Lower leg skin (tissue), 4 donors: ENCODE measurements around the gene MGA. TPM values are rescaled to one million over a fixed set of nuclear protein-coding genes. Genes with fewer than 3 reads are reported as not detected.

Experiments
- DNase-seq, 2 donors: peaks; one replicate each; pipeline ENCODE4 v3.0.0-alpha.2; 2019; ENCODE audit warnings: low spot score in 2 of 2
- H3K4me3 ChIP-seq: fragments of 200-600 bp; sonication (generic); 2 replicates; pipeline ENCODE4 v1.5.1; 2017; ENCODE audit warnings: mild to moderate bottlenecking, low read depth; ENCODE audit not compliant: poor library complexity, severe bottlenecking
- CTCF ChIP-seq, 3 donors: fragments of 450-650 bp; IDR thresholded peaks; one replicate each; pipeline ENCODE4 v1.5.1; 2016; ENCODE audit warnings: antibody characterized with exemption in 3 of 3, mild to moderate bottlenecking in 3 of 3, moderate library complexity in 2 of 3
- POLR2A ChIP-seq, 2 donors: fragments of 450-650 bp; IDR thresholded peaks; one replicate each; pipeline ENCODE4 v1.6.1; 2016 to 2017; ENCODE audit warnings: antibody characterized with exemption in 2 of 2, mild to moderate bottlenecking in 1 of 2, moderate library complexity in 1 of 2
- WGBS, 2 donors: methylation state at CpG; one replicate each; pipeline ENCODE4 v1.1.5; 2018; 5-methylcytosine and 5-hydroxymethylcytosine counted together
- intact Hi-C: fragments of 100-400 bp; cut with DNase I; formaldehyde crosslinking; loops from one replicate; pipeline ENCODE4 v1.15.0; 2023; ENCODE audit warnings: low total_unique reads
- microRNA counts, 2 donors: library from miRNA; unstranded; fragments of <30 nt; microRNA quantifications; one replicate each; lab custom pipeline; 2016
- microRNA-seq, 2 donors: library from miRNA; unstranded; fragments of <30 nt; microRNA quantifications; one replicate each; pipeline ENCODE4, GENCODE V29; 2016; ENCODE audit warnings: borderline replicate concordance in 2 of 2, borderline number of aligned reads in 1 of 2
- total RNA-seq, 4 donors: library from RNA; depleted of rRNA; stranded (reverse); fragments of >200 nt; gene quantifications; one replicate each; pipeline ENCODE4 v1.1.0, GENCODE V29; 2016

The MGA gene
- total RNA-seq, 4 donors from 2014 or later: 17.2 to 24.1 (median 20.7) TPM

GRCh38 chr15:41817781-41818180, 157.6 kb downstream of the MGA start:
- DNase-seq: no peak
- TF ChIP-seq CTCF (IDR thresholded peaks at IDR 0.05): no peak
- no peak for TF ChIP-seq POLR2A (IDR thresholded peaks at IDR 0.05)
- intact Hi-C loops: no loop called here
- H3K4me3 ChIP-seq: no peak overlapping the region
- 86 to 89% methylated on average over 6 of the region's 6 CpGs for WGBS, 2 donors

GRCh38 chr15:41819455-41820050, 159.3 kb downstream of the MGA start:
- no peak overlapping the region for H3K4me3 ChIP-seq
- no peak for DNase-seq
- intact Hi-C loops: no loop called here
- no peak for TF ChIP-seq POLR2A (IDR thresholded peaks at IDR 0.05)
- no peak for TF ChIP-seq CTCF (IDR thresholded peaks at IDR 0.05)
- 83 to 92% methylated on average over 8 to 9 of the region's 9 CpGs for whole genome bisulfite sequencing, 2 donors

- no peak for DNase-seq
- TF ChIP-seq POLR2A (IDR thresholded peaks at IDR 0.05) (no peak), CTCF (IDR thresholded peaks at IDR 0.05) (no peak)
- intact Hi-C loops: no loop called here
- H3K4me3 ChIP-seq: no peak overlapping the region
- WGBS, 2 donors: 66 to 70% methylated on average over 4 to 6 of the region's 6 CpGs
Measured at GRCh38 chr15:41820791-41821423, 160.7 kb downstream of the MGA start.

GRCh38 chr15:41821831-41822230, 161.6 kb downstream of the MGA start:
- TF ChIP-seq CTCF (IDR thresholded peaks at IDR 0.05) (no peak), POLR2A (IDR thresholded peaks at IDR 0.05) (no peak)
- H3K4me3 ChIP-seq: no peak overlapping the region
- intact Hi-C loops: no loop called here
- DNase-seq: no peak
- WGBS, 2 donors: 64 to 67% methylated on average over 4 of the region's 4 CpGs

- 88 to 96% methylated on average over 6 of the region's 6 CpGs for WGBS, 2 donors
- no peak for DNase-seq
- no peak overlapping the region for H3K4me3 ChIP-seq
- intact Hi-C loops: no loop called here
- TF ChIP-seq POLR2A (IDR thresholded peaks at IDR 0.05): no peak
Measured at GRCh38 chr15:41822471-41822870, 162.3 kb downstream of the MGA start.

MicroRNAs within 50 kb of the gene (microRNA counts, 767-probe panel; counts per million panel counts)
- microRNA hsa-miR-626 (lab: Ali Mortazavi, UCI): 0 to 358 counts per million in 2 donors

Small RNA genes within 50 kb of the gene (microRNA-seq; reads per million reads assigned to microRNA genes)
- gene MIR626: 0 reads per million in 2 donors

Other genes starting within 250 kb of the MGA start
- 10 to 100 TPM; 23.4 to 73.0 (median 37.2) TPM for gene RTF1, start 243.3 kb upstream of the MGA start, total RNA-seq
- gene ITPKA, start 166.5 kb upstream of the MGA start, total RNA-seq: 1 to 10 TPM in 2 of 4 donors, not detected in 2; 1.6 to 3.7 TPM
- under 1 TPM in 3 of 4 donors, not detected in 1; 0.46 to 0.54 (median 0.52) TPM for gene LTK, start 146.6 kb upstream of the MGA start, total RNA-seq
- gene RPAP1, start 116.1 kb upstream of the MGA start, total RNA-seq: 10 to 100 TPM; 15.1 to 58.5 (median 41.0) TPM
- 10 to 100 TPM; 28.7 to 52.4 (median 29.8) TPM for gene TYRO3, start 101.2 kb upstream of the MGA start, total RNA-seq
- gene MAPKBP1, start 114.1 kb downstream of the MGA start, total RNA-seq: 10 to 100 TPM; 35.3 to 64.4 (median 47.7) TPM
- gene JMJD7, start 167.7 kb downstream of the MGA start, total RNA-seq: 10 to 100 TPM; 40.7 to 61.6 (median 47.1) TPM
- gene PLA2G4B, start 178.4 kb downstream of the MGA start, total RNA-seq: 10 to 100 TPM; 62.0 to 90.3 (median 86.5) TPM
- 1 to 10 TPM; 1.3 to 3.3 (median 2.0) TPM for gene SPTBN5, start 233.6 kb downstream of the MGA start, total RNA-seq